NCI-H2196 (cell line): ENCODE measurements around the gene CTNND2.

ENCODE experiments used
- DNase-seq: peaks from one replicate; lab custom pipeline; 2025; ENCODE audit not compliant: unreplicated experiment; lab: John Stamatoyannopoulos, UW

CTNND2 gene

GRCh38 chr5:11052871-11053270, 851.4 kb downstream of the CTNND2 start:
- no peak for DNase-seq

GRCh38 chr5:11050596-11051304, 853.5 kb downstream of the CTNND2 start:
- no peak for DNase-seq

- no peak for DNase-seq
These were observed 855.5 kb downstream of the CTNND2 start for GRCh38 chr5:11048760-11049159.

GRCh38 chr5:11047625-11048024, 856.6 kb downstream of the CTNND2 start:
- no peak for DNase-seq

GRCh38 chr5:11047030-11047429, 857.2 kb downstream of the CTNND2 start:
- no peak for DNase-seq

- no peak for DNase-seq
These were observed 858.1 kb downstream of the CTNND2 start for GRCh38 chr5:11046160-11046559.

GRCh38 chr5:11045411-11045810, 858.8 kb downstream of the CTNND2 start:
- DNase-seq, result no peak

GRCh38 chr5:11044581-11044980, 859.7 kb downstream of the CTNND2 start:
- DNase-seq, result no peak

- no peak for DNase-seq
These were observed 860.4 kb downstream of the CTNND2 start for GRCh38 chr5:11043881-11044280.

GRCh38 chr5:11040345-11040744, 863.9 kb downstream of the CTNND2 start:
- DNase-seq, result no peak

GRCh38 chr5:11038772-11039171, 865.5 kb downstream of the CTNND2 start:
- DNase-seq, result no peak

GRCh38 chr5:11037941-11038340, 866.3 kb downstream of the CTNND2 start:
- DNase-seq, result no peak

- DNase-seq, result no peak
These were observed 867.2 kb downstream of the CTNND2 start for GRCh38 chr5:11037080-11037479.

- no peak for DNase-seq
These were observed 873.6 kb downstream of the CTNND2 start for GRCh38 chr5:11030671-11031070.

- DNase-seq, result no peak
These were observed 876.6 kb downstream of the CTNND2 start for GRCh38 chr5:11027660-11028059.

GRCh38 chr5:11026543-11026942, 877.7 kb downstream of the CTNND2 start:
- DNase-seq, result no peak

- DNase-seq, result no peak
These were observed 880.3 kb downstream of the CTNND2 start for GRCh38 chr5:11023945-11024344.

GRCh38 chr5:11013793-11014192, 890.5 kb downstream of the CTNND2 start:
- no peak for DNase-seq

GRCh38 chr5:11012295-11012694, 892.0 kb downstream of the CTNND2 start:
- DNase-seq, result no peak

GRCh38 chr5:11010429-11011210, 893.6 kb downstream of the CTNND2 start:
- no peak for DNase-seq

- DNase-seq, result no peak
These were observed 894.7 kb downstream of the CTNND2 start for GRCh38 chr5:11009576-11009975.

GRCh38 chr5:11007269-11007870, 896.9 kb downstream of the CTNND2 start:
- no peak for DNase-seq
